Measurements from ENCODE around the gene OGDHL. TPM values are rescaled to one million over a fixed set of nuclear protein-coding genes. Genes with fewer than 3 reads are reported as not detected.

OGDHL gene
- total and polyA plus RNA-seq, 7 donors = 0.46 to 6.1 (median 1.2) TPM

DNA sequence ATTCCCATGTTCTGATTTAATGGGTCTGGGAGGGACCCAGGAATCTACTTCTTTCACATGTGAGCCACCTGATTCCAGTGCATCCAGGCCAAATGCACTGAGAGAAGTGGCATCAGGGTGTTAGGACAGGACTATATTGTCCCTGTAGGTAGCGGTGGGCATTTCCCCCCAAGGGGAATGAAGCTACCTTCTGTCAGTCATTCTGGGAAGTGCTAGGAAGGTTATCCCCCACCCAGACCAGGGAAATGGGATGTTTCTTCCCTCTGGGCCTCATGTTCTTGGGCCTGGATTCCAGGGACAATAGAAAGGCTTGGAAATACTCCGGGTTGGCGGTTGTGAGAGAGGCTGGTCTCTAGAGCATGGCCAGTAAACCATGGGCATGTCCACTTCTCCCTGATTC lies 61.9 kb downstream of the OGDHL start:
- Histone ChIP-seq H3K27me3 (no peaks in the 10 kb centered on the region), H3K27ac (no peak overlapping the region), H3K4me1 (no peaks in the 10 kb centered on the region), H3K4me3 (no peak overlapping the region), H3K36me3 (no peaks in the 10 kb centered on the region), H3K9me3 (no peaks in the 10 kb centered on the region)
- WGBS, 2 donors = 87 to 89% methylated on average over 3 of the region's 3 CpGs
- intact Hi-C loops (cut with DNase I) = no loop called here
- DNase-seq = no peak
- TF ChIP-seq POLR2A (IDR thresholded peaks at IDR 0.05) (no peak), EP300 (IDR thresholded peaks at IDR 0.05) (no peak), POLR2AphosphoS5 (IDR thresholded peaks at IDR 0.05) (no peak)
- TF ChIP-seq, protein P1, sequence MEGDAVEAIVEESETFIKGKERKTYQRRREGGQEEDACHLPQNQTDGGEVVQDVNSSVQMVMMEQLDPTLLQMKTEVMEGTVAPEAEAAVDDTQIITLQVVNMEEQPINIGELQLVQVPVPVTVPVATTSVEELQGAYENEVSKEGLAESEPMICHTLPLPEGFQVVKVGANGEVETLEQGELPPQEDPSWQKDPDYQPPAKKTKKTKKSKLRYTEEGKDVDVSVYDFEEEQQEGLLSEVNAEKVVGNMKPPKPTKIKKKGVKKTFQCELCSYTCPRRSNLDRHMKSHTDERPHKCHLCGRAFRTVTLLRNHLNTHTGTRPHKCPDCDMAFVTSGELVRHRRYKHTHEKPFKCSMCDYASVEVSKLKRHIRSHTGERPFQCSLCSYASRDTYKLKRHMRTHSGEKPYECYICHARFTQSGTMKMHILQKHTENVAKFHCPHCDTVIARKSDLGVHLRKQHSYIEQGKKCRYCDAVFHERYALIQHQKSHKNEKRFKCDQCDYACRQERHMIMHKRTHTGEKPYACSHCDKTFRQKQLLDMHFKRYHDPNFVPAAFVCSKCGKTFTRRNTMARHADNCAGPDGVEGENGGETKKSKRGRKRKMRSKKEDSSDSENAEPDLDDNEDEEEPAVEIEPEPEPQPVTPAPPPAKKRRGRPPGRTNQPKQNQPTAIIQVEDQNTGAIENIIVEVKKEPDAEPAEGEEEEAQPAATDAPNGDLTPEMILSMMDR (IDR thresholded peaks at IDR 0.05) = no peak

DNA sequence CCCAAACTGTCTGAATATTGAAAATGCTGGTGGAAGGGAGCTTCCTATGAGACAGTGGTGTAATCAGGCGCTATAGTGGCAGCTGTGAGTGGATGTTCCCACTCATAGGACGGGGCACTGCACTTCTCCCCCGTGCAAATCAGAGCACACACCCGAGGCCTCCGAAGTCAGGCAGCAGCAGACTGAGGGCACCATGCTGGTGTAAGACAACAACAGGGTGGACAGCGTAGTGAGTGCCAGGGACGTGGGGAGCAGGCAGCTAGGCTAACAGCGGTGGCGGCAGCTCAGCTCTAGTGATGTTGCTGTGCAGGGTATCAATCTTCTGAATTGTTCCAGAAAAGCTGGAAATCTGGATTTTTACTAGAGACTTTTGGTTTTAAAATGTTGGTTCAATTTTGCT lies 63.4 kb downstream of the OGDHL start:
- Histone ChIP-seq H3K36me3 (no peaks in the 10 kb centered on the region), H3K27ac (no peak overlapping the region), H3K9me3 (no peaks in the 10 kb centered on the region), H3K4me3 (no peak overlapping the region), H3K4me1 (no peaks in the 10 kb centered on the region), H3K27me3 (no peaks in the 10 kb centered on the region)
- intact Hi-C loops (cut with DNase I) = no loop called here
- WGBS, 2 donors = 81 to 82% methylated on average over 9 of the region's 9 CpGs
- DNase-seq = no peak
- TF ChIP-seq POLR2AphosphoS5 (IDR thresholded peaks at IDR 0.05) = no peak
- no peak for TF ChIP-seq EP300 (IDR thresholded peaks at IDR 0.05)
- TF ChIP-seq, protein P1 (IDR thresholded peaks at IDR 0.05) = no peak
- no peak for TF ChIP-seq POLR2A (IDR thresholded peaks at IDR 0.05)

DNA sequence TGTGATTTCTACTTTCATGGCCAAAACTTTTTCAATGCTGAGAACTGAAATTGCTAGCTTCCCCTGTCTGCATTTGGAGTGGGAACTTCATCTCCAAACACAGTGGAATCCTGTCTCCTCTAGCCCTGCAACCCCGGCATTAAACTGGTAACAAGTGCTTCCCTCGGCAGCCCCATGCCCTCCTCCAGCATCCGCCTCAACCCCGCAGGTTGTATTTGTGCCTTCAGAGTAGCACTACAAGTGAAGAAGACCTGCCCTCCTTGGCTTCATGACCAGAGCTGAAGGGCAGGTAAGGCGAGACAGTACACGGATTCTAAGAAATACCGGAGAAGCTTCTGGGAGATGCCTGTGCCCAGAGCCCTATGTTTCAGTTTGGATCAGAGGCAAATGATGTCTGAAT lies 65.8 kb downstream of the OGDHL start:
- WGBS, 2 donors = 80 to 81% methylated on average over 7 of the region's 7 CpGs
- intact Hi-C loops (cut with DNase I) = no loop called here
- H3K4me1 ChIP-seq = no peaks in the 10 kb centered on the region

DNA sequence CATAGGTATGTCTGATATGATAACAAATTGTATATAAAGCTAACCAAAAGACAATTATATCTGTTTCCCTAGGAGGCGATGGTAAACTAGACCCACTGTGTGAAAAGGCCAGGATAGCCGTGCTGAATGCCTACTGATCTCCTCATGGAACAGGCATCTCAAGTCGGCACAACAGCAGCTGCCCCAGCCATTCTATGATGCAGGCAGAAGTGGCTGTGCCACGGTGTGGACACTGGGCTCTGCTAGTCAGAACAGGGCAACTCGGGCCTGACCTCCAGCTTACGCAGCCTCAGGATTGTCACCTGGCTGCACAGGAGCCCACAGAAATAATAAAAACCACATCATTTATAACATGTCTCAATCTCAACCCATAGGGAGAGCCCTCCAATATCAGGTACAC lies 67.7 kb downstream of the OGDHL start:
- 73 to 84% methylated on average over 6 of the region's 6 CpGs for WGBS, 2 donors
- no peak for DNase-seq
- H3K27me3 ChIP-seq = peaks cover 0 to 26% (median 0%) of the 10 kb centered on the region in 3 donors
- no peaks in the 10 kb centered on the region for H3K9me3 ChIP-seq
- H3K4me3 ChIP-seq = no peak overlapping the region
- no peak overlapping the region for H3K27ac ChIP-seq
- intact Hi-C loops (cut with DNase I) = no loop called here
- no peaks in the 10 kb centered on the region for H3K36me3 ChIP-seq
- TF ChIP-seq, protein P1 (IDR thresholded peaks at IDR 0.05) = no peak
- no peak for TF ChIP-seq EP300 (IDR thresholded peaks at IDR 0.05)
- TF ChIP-seq POLR2AphosphoS5 (IDR thresholded peaks at IDR 0.05) = no peak
- TF ChIP-seq POLR2A (IDR thresholded peaks at IDR 0.05) = no peak
- H3K4me1 ChIP-seq = no peaks in the 10 kb centered on the region

More for the DNA sequence above, 65.8 kb downstream of the OGDHL start:
- TF ChIP-seq, protein P1 (IDR thresholded peaks at IDR 0.05) = no peak
- TF ChIP-seq POLR2A (IDR thresholded peaks at IDR 0.05) (no peak), POLR2AphosphoS5 (IDR thresholded peaks at IDR 0.05) (no peak), EP300 (IDR thresholded peaks at IDR 0.05) (no peak)
- Histone ChIP-seq H3K27me3 (peaks cover 0 to 11% (median 0%) of the 10 kb centered on the region in 3 donors), H3K4me3 (no peak overlapping the region), H3K27ac (no peak overlapping the region), H3K9me3 (no peaks in the 10 kb centered on the region), H3K36me3 (no peaks in the 10 kb centered on the region)
- no peak for DNase-seq

DNA sequence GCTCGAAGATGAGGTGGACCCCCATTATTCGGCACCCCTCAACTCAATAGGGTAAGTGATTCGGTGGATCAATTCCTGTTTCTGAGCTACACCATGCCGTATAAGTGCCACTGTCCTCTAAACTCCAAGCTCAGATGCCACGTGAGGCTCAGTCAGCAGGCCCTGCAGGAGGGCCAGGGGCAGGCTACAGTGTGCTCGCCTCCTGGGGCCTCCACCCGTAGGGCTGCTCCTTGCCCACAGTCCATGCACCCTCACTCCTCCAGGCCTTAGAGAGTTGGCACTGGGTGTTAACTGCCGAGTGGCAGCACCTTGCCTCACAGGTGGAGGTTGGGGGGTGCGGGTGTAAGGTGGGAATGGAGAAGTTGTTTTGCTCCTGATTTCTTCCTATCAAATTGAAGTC lies 70.5 kb downstream of the OGDHL start:
- Histone ChIP-seq H3K27me3 (peaks cover 0 to 43% (median 7%) of the 10 kb centered on the region in 3 donors), H3K4me3 (no peak overlapping the region), H3K9me3 (peaks cover 0 to 3% (median 0%) of the 10 kb centered on the region in 4 donors), H3K4me1 (no peaks in the 10 kb centered on the region), H3K27ac (no peak overlapping the region), H3K36me3 (no peaks in the 10 kb centered on the region)
- intact Hi-C loops (cut with DNase I) = no loop called here
- 54 to 70% methylated on average over 9 of the region's 9 CpGs for WGBS, 2 donors
- TF ChIP-seq POLR2AphosphoS5 (IDR thresholded peaks at IDR 0.05) (no peak), POLR2A (IDR thresholded peaks at IDR 0.05) (no peak), EP300 (IDR thresholded peaks at IDR 0.05) (no peak)
- TF ChIP-seq, protein P1 (IDR thresholded peaks at IDR 0.05) = no peak
- no peak for DNase-seq

Data from sigmoid colon (tissue), 7 donors.